GM15510 (cell line): ENCODE data around the gene COL8A2.

ENCODE experiments used
- POLR2A ChIP-seq: IDR thresholded peaks from 3 replicates; pipeline ENCODE4 v1.6.1; 2011; ENCODE audit warnings: borderline replicate concordance; ENCODE audit not compliant: insufficient read length; ENCODE audit errors: extremely low read depth

Gene COL8A2

DNA sequence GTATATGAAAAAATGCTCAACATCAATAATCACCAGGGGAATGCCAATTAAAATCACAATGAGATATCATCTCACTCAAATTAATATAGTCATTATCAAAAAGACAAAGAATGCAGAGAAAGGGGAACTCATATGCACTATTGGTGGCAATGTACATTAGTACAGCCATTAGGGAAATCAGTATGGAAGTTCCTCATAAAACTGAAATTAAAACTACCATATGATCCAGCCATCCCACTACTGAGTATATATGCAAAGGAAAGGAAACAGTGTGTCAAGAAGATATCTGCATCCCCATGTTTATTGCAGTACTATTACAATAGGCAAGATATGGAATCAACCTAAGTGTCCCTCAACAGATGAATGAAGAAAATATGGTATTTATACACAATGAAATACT is 73.2 kb downstream of the COL8A2 start:
- no peak for TF ChIP-seq POLR2A
